ENCODE results near the gene TGFBR3L. TPM values are rescaled to one million over a fixed set of nuclear protein-coding genes. Genes with fewer than 3 reads are reported as not detected.

Gene TGFBR3L
- total RNA-seq, 1 experiment from 2014 or later, result 0.94 TPM

GRCh38 chr19:7894612-7895309 lies 19.9 kb upstream of the TGFBR3L start:
- Mint-ChIP-seq H3K9me3 (ENCODE audit: low read depth, unreplicated experiment) (no peaks in the 10 kb centered on the region), H3K27ac (ENCODE audit: unreplicated experiment) (peak overlapping the region; percentile 54), H3K4me3 (ENCODE audit: low read depth, unreplicated experiment) (peak overlapping the region; percentile 21), H3K4me1 (ENCODE audit: low read depth, unreplicated experiment) (no peaks in the 10 kb centered on the region), H3K36me3 (ENCODE audit: insufficient read depth, unreplicated experiment) (no peaks in the 10 kb centered on the region), H3K27me3 (ENCODE audit: unreplicated experiment) (no peaks in the 10 kb centered on the region)
- peak; percentile 71 for DNase-seq
- CTCF ChIA-PET, result interaction anchor here (0.9 kb wide), 1 partner anchor 9 kb away, joined by 3 read pairs; the partner anchor contains the start of gene MAP2K7
- intact Hi-C loops (cut with micrococcal nuclease; ENCODE audit: unreplicated experiment), result no loop called here
- no TSS peak for BruUV-seq (replicated peaks)
- TF ChIP-seq CTCF (IDR thresholded peaks at IDR 0.05; ENCODE audit: unreplicated experiment), result no peak

GRCh38 chr19:7895565-7895964 lies 19.1 kb upstream of the TGFBR3L start:
- H3K9me3 Mint-ChIP-seq (ENCODE audit: low read depth, unreplicated experiment), result no peaks in the 10 kb centered on the region
- intact Hi-C loops (cut with micrococcal nuclease; ENCODE audit: unreplicated experiment), result no loop called here
- BruUV-seq (replicated peaks), result no TSS peak
- no peak overlapping the region for H3K27ac Mint-ChIP-seq (ENCODE audit: unreplicated experiment)
- no peaks in the 10 kb centered on the region for H3K36me3 Mint-ChIP-seq (ENCODE audit: insufficient read depth, unreplicated experiment)
- H3K4me1 Mint-ChIP-seq (ENCODE audit: low read depth, unreplicated experiment), result no peaks in the 10 kb centered on the region
- H3K27me3 Mint-ChIP-seq (ENCODE audit: unreplicated experiment), result no peaks in the 10 kb centered on the region
- CTCF ChIA-PET, result no interaction called here
- no peak overlapping the region for H3K4me3 Mint-ChIP-seq (ENCODE audit: low read depth, unreplicated experiment)
- TF ChIP-seq CTCF (IDR thresholded peaks at IDR 0.05; ENCODE audit: unreplicated experiment), result no peak
- DNase-seq, result no peak

GRCh38 chr19:7897292-7897691 lies 17.3 kb upstream of the TGFBR3L start:
- DNase-seq, result no peak
- Mint-ChIP-seq H3K4me3 (ENCODE audit: low read depth, unreplicated experiment) (no peak overlapping the region), H3K9me3 (ENCODE audit: low read depth, unreplicated experiment) (no peaks in the 10 kb centered on the region), H3K27me3 (ENCODE audit: unreplicated experiment) (no peaks in the 10 kb centered on the region), H3K4me1 (ENCODE audit: low read depth, unreplicated experiment) (no peaks in the 10 kb centered on the region), H3K27ac (ENCODE audit: unreplicated experiment) (no peak overlapping the region), H3K36me3 (ENCODE audit: insufficient read depth, unreplicated experiment) (peaks cover under 1% of the 10 kb centered on the region)
- CTCF ChIA-PET, result interaction anchor here (0.7 kb wide), 1 partner anchor 46 kb away, joined by 5 read pairs; the partner anchor contains the start of gene TIMM44
- intact Hi-C loops (cut with micrococcal nuclease; ENCODE audit: unreplicated experiment), result no loop called here
- TF ChIP-seq CTCF (IDR thresholded peaks at IDR 0.05; ENCODE audit: unreplicated experiment), result no peak
- no TSS peak for BruUV-seq (replicated peaks)

GRCh38 chr19:7898967-7899366 lies 15.7 kb upstream of the TGFBR3L start:
- no peak overlapping the region for H3K27ac Mint-ChIP-seq (ENCODE audit: unreplicated experiment)
- TF ChIP-seq CTCF (IDR thresholded peaks at IDR 0.05; ENCODE audit: unreplicated experiment), result no peak
- peaks cover 16% of the 10 kb centered on the region for H3K36me3 Mint-ChIP-seq (ENCODE audit: insufficient read depth, unreplicated experiment)
- no TSS peak for BruUV-seq (replicated peaks)
- no peaks in the 10 kb centered on the region for H3K9me3 Mint-ChIP-seq (ENCODE audit: low read depth, unreplicated experiment)
- CTCF ChIA-PET, result no interaction called here
- no peaks in the 10 kb centered on the region for H3K4me1 Mint-ChIP-seq (ENCODE audit: low read depth, unreplicated experiment)
- intact Hi-C loops (cut with micrococcal nuclease; ENCODE audit: unreplicated experiment), result no loop called here
- no peak overlapping the region for H3K4me3 Mint-ChIP-seq (ENCODE audit: low read depth, unreplicated experiment)
- no peaks in the 10 kb centered on the region for H3K27me3 Mint-ChIP-seq (ENCODE audit: unreplicated experiment)
- no peak for DNase-seq

Measured in Calu3 (cell line).